Measurements from ENCODE around the gene ARSB. TPM values are rescaled to one million over a fixed set of nuclear protein-coding genes. Genes with fewer than 3 reads are reported as not detected.
A peak's percentile ranks its signal among the peaks of the same experiment; 100 is the strongest.
"Not testable (repeated sequence)": the region's sequence is repeated elsewhere in the genome, so short reads cannot be mapped to it uniquely, and the experiment has no call there.

ARSB gene
- total RNA-seq, 2 experiments from 2014 or later = 7.0 to 7.1 TPM

DNA sequence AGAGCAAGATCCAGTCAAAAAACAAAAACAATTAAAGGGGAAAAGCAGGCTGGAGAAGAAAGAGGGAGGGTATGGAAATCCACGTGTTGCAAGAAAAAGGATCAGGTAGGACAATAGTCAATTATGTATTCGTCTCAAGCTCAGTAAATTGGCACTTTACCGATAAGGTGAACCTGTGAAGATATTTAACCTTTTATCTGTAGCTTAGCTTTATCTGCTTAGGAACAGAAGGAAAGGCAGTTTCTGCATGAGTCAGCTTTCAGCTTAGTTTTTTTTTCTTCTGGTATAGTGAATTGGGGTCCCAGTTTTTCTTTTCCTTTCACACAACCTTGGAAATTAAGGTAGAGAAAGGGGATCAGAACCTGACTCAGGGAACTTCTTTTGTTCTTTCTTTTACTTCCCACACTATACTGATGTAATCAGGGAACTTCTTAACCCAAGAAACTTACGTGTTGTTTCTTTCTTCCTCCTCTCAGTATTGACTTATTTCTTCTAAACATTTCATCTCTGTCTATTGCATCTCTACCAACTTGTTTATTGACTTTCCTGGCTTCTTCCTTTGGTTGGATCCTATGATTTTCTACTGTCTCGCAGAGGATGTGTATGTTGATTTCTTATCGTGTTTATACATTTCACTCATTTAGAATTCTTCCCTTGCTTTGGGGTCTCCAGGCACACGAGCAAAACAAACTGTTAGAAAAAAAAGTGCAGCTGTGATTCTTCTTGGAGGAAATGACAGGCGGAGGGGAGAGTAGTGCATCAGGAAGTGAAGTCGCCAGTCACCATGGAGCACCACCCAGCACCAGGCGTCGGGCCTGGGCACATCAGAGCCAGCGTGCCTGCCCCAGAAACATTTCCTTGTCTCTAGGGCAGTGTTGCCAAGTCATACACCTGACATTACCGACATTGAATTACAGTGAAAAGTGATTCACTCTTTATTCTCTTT, 213.6 kb downstream of the ARSB start:
- H3K4me3 Mint-ChIP-seq = no peak overlapping the region
- DNase-seq = peak; percentile 20
- H3K27me3 Mint-ChIP-seq (ENCODE audit: low read depth) = no peaks in the 10 kb centered on the region
- no peaks in the 10 kb centered on the region for H3K9me3 Mint-ChIP-seq
- CTCF ChIA-PET = interaction anchor here (0.6 kb wide), 1 partner anchor 116 kb away, joined by 3 read pairs; no protein-coding TSS in a partner anchor
- H3K36me3 Mint-ChIP-seq (ENCODE audit: low read depth) = peaks cover 6% of the 10 kb centered on the region
- intact Hi-C loops (cut with micrococcal nuclease) = no loop called here
- H3K4me1 Mint-ChIP-seq (ENCODE audit: low read depth) = peaks cover 7% of the 10 kb centered on the region
- no peak overlapping the region for H3K27ac Mint-ChIP-seq

DNA sequence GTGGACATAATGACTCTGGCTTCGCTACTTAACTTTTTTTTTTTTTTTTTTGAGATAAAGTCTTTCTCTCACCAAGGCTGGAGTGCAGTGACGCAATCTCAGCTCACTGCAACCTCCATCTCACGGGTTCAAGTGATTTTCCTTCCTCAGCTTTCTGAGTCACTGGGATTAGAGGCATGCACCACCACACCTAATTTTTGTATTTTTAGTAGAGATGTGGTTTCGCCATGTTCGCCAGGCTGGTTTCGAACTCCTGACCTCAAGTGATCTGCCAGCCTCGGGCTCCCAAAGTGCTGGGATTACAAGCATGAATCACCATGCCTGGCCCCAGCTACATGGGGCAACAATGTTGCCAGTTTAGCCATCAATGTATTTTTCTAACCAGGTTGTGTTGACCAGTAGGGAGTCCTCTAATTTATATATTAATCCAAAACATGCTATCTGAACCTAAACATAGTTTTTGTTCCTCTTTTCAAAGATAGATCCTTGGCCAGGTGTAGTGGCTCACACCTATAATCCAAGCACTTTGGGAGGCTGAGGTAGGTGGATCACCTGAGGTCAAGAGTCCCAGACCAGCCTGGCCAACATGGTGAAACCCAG, 216.2 kb downstream of the ARSB start:
- H3K9me3 Mint-ChIP-seq = no peaks in the 10 kb centered on the region
- CTCF ChIA-PET = no interaction called here

DNA sequence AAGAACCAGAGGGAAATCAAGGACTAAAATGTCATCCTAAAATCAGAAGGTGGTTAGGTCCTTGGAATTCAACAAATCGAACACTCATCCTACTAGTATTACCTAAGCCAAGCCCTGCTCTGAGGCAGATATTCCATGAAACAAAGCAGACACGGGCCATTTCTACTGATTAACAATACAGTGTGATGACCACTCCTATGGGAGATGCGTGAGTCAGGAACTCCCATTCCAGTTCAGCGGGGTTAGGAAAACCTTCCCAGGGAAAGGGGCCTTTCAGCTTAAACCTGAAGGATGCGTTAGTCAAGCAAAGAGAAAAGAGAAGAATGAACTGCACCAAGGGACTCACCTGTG, 218.7 kb downstream of the ARSB start:
- H3K27ac Mint-ChIP-seq = no peak overlapping the region
- DNase-seq = no peak
- peaks cover 2% of the 10 kb centered on the region for H3K4me1 Mint-ChIP-seq (ENCODE audit: low read depth)
- CTCF ChIA-PET = no interaction called here
- intact Hi-C loops (cut with micrococcal nuclease) = no loop called here
- H3K9me3 Mint-ChIP-seq = no peaks in the 10 kb centered on the region
- H3K27me3 Mint-ChIP-seq (ENCODE audit: low read depth) = no peaks in the 10 kb centered on the region
- no peak overlapping the region for H3K4me3 Mint-ChIP-seq
- no peaks in the 10 kb centered on the region for H3K36me3 Mint-ChIP-seq (ENCODE audit: low read depth)

More for the DNA sequence above, 216.2 kb downstream of the ARSB start:
- intact Hi-C loops (cut with micrococcal nuclease) = no loop called here
- H3K36me3 Mint-ChIP-seq (ENCODE audit: low read depth) = peaks cover 4% of the 10 kb centered on the region
- H3K27ac Mint-ChIP-seq = no peak overlapping the region
- DNase-seq = no peak
- H3K4me3 Mint-ChIP-seq = no peak overlapping the region
- H3K27me3 Mint-ChIP-seq (ENCODE audit: low read depth) = no peaks in the 10 kb centered on the region
- H3K4me1 Mint-ChIP-seq (ENCODE audit: low read depth) = peaks cover 7% of the 10 kb centered on the region

DNA sequence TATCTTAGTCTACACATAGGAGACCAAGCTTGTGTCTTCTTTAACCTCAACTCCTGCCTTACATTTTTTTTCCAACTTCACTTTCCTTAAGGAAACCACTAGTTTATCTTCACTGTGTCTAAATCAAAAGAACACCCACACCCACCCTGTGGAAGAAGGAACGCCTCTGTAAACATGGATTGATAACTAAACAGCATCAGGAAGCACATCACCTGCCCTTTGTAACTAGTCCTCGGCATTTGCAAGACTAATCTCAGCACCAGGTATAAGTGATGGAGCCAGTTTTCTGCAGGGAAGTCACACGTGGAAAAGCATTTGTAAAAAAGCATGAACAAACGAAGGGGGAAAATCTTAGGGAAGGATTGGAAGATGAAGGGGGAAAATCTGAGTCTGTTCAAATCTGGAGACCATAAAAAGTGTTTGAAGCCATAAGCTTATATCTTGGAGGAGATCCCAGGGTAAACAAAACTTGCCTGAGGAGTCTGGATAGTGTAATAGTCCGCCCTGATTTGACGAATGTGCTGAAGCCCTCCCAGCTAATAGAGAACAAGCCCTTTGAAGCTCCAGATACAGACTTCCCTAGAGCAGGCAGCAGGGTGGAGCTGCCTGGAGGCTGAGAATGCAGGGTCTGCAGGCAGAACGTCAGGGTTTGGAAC, 219.2 kb downstream of the ARSB start:
- Mint-ChIP-seq H3K36me3 (ENCODE audit: low read depth) (no peaks in the 10 kb centered on the region), H3K9me3 (no peaks in the 10 kb centered on the region), H3K4me1 (ENCODE audit: low read depth) (no peaks in the 10 kb centered on the region), H3K27me3 (ENCODE audit: low read depth) (no peaks in the 10 kb centered on the region), H3K4me3 (no peak overlapping the region), H3K27ac (no peak overlapping the region)
- DNase-seq = no peak
- intact Hi-C loops (cut with micrococcal nuclease) = no loop called here
- CTCF ChIA-PET = no interaction called here

DNA sequence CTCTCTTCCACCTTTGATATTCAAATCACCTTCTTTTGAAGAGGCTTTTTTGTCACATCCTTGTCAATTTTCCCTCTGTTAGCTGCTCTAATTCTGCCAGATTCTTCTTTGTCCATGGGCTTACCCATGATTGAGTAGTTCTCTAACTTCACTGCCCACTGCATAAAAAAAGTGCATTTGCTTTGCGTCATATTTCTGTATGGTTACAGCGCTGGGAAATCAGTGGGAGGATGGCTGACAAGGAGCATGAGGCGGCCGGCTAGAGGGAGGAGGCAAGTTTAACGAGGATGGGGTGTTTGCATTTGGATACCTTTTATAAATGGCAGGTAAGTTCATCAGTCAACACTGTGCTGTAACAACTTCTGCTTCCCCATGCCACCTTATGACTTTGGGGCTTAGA, 220.0 kb downstream of the ARSB start:
- CTCF ChIA-PET = no interaction called here
- no peak overlapping the region for H3K27ac Mint-ChIP-seq
- no peaks in the 10 kb centered on the region for H3K4me1 Mint-ChIP-seq (ENCODE audit: low read depth)
- H3K27me3 Mint-ChIP-seq (ENCODE audit: low read depth) = no peaks in the 10 kb centered on the region
- no peaks in the 10 kb centered on the region for H3K36me3 Mint-ChIP-seq (ENCODE audit: low read depth)
- H3K4me3 Mint-ChIP-seq = no peak overlapping the region
- intact Hi-C loops (cut with micrococcal nuclease) = no loop called here
- no peaks in the 10 kb centered on the region for H3K9me3 Mint-ChIP-seq
- no peak for DNase-seq

DNA sequence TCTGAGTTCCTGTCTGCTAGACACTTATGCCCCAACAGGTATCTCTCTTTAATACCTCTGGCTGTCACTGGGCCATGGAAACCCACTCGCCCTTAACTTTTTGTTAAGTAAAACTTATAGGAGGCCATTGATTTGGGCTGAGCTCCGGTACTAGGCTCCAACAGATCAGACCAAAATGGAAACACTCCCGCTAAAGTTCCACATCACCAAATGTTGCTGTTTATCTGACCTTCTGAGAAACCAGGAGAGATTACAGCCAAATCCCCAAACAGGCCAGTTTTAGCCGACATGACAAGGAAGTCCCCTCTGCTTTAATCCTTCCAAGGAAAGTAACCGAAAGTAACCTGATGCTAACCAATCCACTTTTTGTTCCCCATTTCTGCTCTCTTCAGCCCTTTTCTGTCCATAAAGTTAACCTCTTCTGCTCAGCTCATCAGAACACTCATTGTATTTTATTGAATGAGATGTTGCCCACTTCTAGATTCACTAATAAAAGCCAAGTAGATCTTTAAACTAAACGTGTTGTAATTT, 221.4 kb downstream of the ARSB start:
- CTCF ChIA-PET = no interaction called here
- Mint-ChIP-seq H3K4me1 (ENCODE audit: low read depth) (no peaks in the 10 kb centered on the region), H3K27ac (no peak overlapping the region), H3K27me3 (ENCODE audit: low read depth) (no peaks in the 10 kb centered on the region), H3K4me3 (no peak overlapping the region), H3K36me3 (ENCODE audit: low read depth) (no peaks in the 10 kb centered on the region), H3K9me3 (no peaks in the 10 kb centered on the region)
- DNase-seq = no peak
- intact Hi-C loops (cut with micrococcal nuclease) = no loop called here

DNA sequence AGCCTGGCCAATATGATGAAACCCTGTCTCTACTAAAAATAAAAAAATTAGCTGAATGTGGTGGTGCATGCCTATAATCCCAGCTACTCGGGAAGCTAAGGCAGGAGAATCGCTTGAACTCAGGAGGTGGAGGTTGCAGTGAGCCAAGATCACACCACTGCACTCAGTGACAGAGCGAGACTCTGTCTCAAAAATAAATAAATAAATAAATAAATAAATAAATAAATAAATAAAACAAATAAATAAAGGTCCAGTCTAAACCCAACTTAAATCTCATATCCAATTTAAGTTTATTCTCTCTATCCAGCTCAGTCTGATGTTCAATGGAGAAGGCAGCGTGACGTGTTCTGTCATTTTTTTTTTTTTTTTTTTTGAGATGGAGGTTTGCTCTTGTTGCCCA, 222.4 kb downstream of the ARSB start:
- intact Hi-C loops (cut with micrococcal nuclease); H3K27ac Mint-ChIP-seq; H3K9me3 Mint-ChIP-seq; H3K4me1 Mint-ChIP-seq (ENCODE audit: low read depth); DNase-seq; H3K36me3 Mint-ChIP-seq (ENCODE audit: low read depth); H3K4me3 Mint-ChIP-seq; CTCF ChIA-PET; H3K27me3 Mint-ChIP-seq (ENCODE audit: low read depth): not testable (repeated sequence)

DNA sequence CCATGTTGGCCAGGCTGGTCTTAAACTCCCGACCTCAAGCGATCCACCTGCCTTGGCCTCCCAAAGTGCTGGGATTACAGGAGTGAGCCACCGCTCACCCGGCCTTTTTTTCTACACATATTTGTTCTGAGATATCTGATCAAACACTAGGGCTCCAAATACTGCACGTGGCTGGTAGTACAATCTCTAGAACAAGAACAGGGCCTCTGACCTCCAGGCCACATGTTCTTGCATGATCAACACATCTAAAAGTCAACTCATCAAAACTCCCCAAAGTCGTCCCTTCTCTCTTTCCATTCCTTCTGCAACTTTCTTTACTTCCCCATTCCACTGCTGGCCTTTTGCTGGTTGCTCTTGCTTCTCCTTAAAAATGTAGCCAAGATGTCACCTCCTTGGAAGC, 223.3 kb downstream of the ARSB start:
- CTCF ChIA-PET = no interaction called here

DNA sequence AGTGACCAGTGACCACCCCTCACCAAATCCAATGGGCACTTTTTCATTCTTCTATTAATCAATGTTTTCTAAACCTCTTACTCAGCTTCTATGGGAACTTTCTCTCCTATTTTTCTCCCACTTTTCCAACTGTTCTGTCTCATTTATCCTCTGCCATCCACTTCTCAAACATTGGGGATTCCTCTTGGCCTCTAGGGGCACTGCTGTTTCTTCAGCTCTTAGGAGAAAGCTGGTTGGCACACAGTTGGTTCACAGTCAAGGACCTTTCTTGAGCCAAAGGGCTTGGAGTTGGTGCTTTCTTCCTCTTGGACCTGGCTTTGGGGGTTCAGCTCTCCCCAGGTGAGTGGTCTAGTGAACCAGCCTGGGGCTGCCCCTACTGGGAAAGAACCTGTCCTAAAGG, 224.3 kb downstream of the ARSB start:
- Mint-ChIP-seq H3K4me3 (no peak overlapping the region), H3K27me3 (ENCODE audit: low read depth) (no peaks in the 10 kb centered on the region), H3K36me3 (ENCODE audit: low read depth) (no peaks in the 10 kb centered on the region), H3K9me3 (no peaks in the 10 kb centered on the region), H3K27ac (no peak overlapping the region), H3K4me1 (ENCODE audit: low read depth) (peaks cover 10% of the 10 kb centered on the region)
- CTCF ChIA-PET = no interaction called here
- intact Hi-C loops (cut with micrococcal nuclease) = no loop called here
- DNase-seq = no peak

More for the DNA sequence above, 223.3 kb downstream of the ARSB start:
- Mint-ChIP-seq H3K9me3 (no peaks in the 10 kb centered on the region), H3K36me3 (ENCODE audit: low read depth) (no peaks in the 10 kb centered on the region), H3K27ac (no peak overlapping the region), H3K4me3 (no peak overlapping the region), H3K4me1 (ENCODE audit: low read depth) (peaks cover 10% of the 10 kb centered on the region), H3K27me3 (ENCODE audit: low read depth) (no peaks in the 10 kb centered on the region)
- intact Hi-C loops (cut with micrococcal nuclease) = no loop called here
- no peak for DNase-seq

DNA sequence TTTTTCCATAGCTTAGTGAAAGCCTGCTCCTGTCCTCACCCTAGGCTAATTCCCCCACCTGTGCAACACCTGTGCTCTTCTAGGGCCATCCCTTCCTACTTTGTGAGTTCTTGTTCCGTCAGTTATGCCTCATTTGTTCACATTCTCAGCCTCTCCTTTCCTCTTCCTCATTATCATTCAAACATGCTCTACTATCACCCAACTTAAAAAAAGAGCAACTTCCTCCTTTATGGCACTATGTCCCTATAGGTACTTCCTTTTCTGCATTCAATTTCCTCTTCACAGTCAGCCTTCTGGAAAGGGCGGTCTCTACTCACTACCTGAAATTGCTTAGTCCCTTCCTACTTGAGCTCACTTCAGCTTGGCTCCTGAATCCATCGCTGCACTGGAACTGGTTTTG, 224.7 kb downstream of the ARSB start:
- H3K4me3 Mint-ChIP-seq = no peak overlapping the region
- DNase-seq = no peak
- no peaks in the 10 kb centered on the region for H3K9me3 Mint-ChIP-seq
- no peaks in the 10 kb centered on the region for H3K36me3 Mint-ChIP-seq (ENCODE audit: low read depth)
- intact Hi-C loops (cut with micrococcal nuclease) = no loop called here
- H3K27me3 Mint-ChIP-seq (ENCODE audit: low read depth) = no peaks in the 10 kb centered on the region
- H3K4me1 Mint-ChIP-seq (ENCODE audit: low read depth) = peaks cover 10% of the 10 kb centered on the region
- CTCF ChIA-PET = no interaction called here
- no peak overlapping the region for H3K27ac Mint-ChIP-seq

DNA sequence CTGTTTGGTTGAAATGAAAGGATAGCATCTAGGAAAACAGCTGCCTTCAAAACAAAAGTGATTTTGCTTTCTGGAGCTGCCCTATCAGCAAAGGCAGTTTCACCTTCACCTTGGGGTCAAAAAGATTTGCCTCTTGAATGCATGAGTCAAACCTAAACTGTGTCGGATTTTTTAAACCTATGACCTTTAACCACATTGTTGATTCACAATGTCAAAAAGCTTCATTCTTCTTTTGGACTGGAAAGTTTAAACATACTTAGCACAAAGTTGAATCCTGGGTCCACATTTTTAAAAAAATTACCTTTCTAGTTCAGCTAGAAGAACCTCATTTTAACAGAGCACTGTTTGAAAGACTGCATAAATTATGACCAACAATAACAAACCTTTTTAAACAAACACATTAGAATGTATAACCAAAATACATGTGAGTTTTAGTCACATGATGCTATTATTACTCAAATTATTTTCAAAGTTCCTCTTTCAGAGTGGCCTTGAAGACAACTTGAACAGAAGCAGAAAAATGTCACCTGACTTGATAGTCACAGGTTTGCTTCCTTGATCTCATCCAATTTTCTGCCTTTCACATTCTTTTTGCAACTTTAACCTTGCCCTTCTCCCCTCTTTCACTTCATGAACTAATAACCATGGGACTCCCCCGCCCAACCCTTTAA, 226.8 kb downstream of the ARSB start:
- CTCF ChIA-PET = no interaction called here
- Mint-ChIP-seq H3K27ac (no peak overlapping the region), H3K4me3 (no peak overlapping the region), H3K27me3 (ENCODE audit: low read depth) (no peaks in the 10 kb centered on the region), H3K36me3 (ENCODE audit: low read depth) (no peaks in the 10 kb centered on the region), H3K4me1 (ENCODE audit: low read depth) (peaks cover 10% of the 10 kb centered on the region), H3K9me3 (no peaks in the 10 kb centered on the region)
- DNase-seq = no peak
- intact Hi-C loops (cut with micrococcal nuclease) = no loop called here

DNA sequence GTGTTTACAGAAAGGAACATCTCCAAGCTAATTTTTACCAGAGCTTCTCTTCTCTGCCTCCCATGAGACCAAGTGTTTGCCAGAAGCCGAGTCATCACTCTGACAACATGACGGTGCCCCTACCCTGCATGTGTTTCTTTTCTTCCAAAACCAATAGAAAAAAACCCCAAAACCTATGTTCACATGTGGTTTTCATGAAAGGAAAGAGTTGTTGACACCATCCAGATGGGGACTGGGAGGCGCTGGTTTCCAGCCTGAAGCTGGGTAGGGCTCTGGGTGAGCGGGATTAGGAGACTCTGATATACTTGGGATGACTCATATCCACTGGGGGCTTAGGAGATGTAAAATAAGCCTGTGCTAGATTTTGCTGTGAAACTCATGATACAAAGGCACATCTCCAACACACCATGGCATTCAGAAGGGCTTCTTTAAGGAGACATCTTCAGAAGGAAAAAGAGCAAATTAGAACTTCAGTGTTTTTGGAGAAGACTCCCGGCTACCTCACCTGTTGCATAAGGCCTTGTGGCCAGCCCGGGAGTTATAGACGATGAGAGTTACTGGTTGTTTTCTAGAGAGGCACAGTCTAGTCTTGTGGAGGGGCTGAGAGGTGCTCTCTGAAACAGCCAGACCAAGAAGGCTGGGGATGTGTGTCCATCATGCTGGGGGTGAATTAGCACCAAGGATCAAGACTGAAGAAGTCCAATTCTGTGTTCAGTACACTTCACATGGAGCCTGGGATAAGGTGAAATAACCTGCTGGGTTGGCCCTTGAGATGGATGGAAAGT, 227.6 kb downstream of the ARSB start:
- no peaks in the 10 kb centered on the region for H3K36me3 Mint-ChIP-seq (ENCODE audit: low read depth)
- peaks cover 10% of the 10 kb centered on the region for H3K4me1 Mint-ChIP-seq (ENCODE audit: low read depth)
- CTCF ChIA-PET = no interaction called here
- H3K4me3 Mint-ChIP-seq = no peak overlapping the region
- H3K9me3 Mint-ChIP-seq = no peaks in the 10 kb centered on the region
- DNase-seq = peak; percentile 10
- intact Hi-C loops (cut with micrococcal nuclease) = no loop called here
- H3K27ac Mint-ChIP-seq = no peak overlapping the region
- no peaks in the 10 kb centered on the region for H3K27me3 Mint-ChIP-seq (ENCODE audit: low read depth)
